Measurements from ENCODE around the gene BRMS1L. TPM values are rescaled to one million over a fixed set of nuclear protein-coding genes. Genes with fewer than 3 reads are reported as not detected.

The BRMS1L gene
- total RNA-seq, 1 donor from 2014 or later: 14.3 TPM

- no peak overlapping the region for H3K4me2 ChIP-seq
- no peak overlapping the region for H3K9ac ChIP-seq
- peaks cover 17% of the 10 kb centered on the region for H3K4me1 Mint-ChIP-seq
- no peaks in the 10 kb centered on the region for H4K20me1 ChIP-seq (ENCODE audit: low read depth)
- H3K27me3 ChIP-seq: no peaks in the 10 kb centered on the region
- H3K9me3 ChIP-seq (ENCODE audit: low read depth): no peaks in the 10 kb centered on the region
- peaks cover 14% of the 10 kb centered on the region for H3K9me3 Mint-ChIP-seq
- peaks cover 12% of the 10 kb centered on the region for H3F3A ChIP-seq (ENCODE audit: low read depth)
- H3K27ac Mint-ChIP-seq: no peak overlapping the region
- peaks cover 10% of the 10 kb centered on the region for H3K79me2 ChIP-seq (ENCODE audit: low read depth)
- H3K36me3 ChIP-seq: peaks cover 8% of the 10 kb centered on the region
- no peaks in the 10 kb centered on the region for H3K27me3 Mint-ChIP-seq (ENCODE audit: insufficient read depth, low read depth)
- no peak overlapping the region for H3K4me3 Mint-ChIP-seq
- no peak overlapping the region for H3K27ac ChIP-seq
- H3K4me1 ChIP-seq: peaks cover 21% of the 10 kb centered on the region
- TF ChIP-seq EZH2phosphoT487 (IDR thresholded peaks at IDR 0.05) (no peak), EZH2 (IDR thresholded peaks at IDR 0.05) (no peak), CTCF (IDR thresholded peaks at IDR 0.05) (no peak)
- H3K36me3 Mint-ChIP-seq: peaks cover 17% of the 10 kb centered on the region
- no peak for DNase-seq (ENCODE audit: low spot score)
- no peak overlapping the region for H3K4me3 ChIP-seq
- no peak overlapping the region for H2AFZ ChIP-seq (replicated peaks)
These were observed 29.8 kb downstream of the BRMS1L start for GRCh38 chr14:35855876-35856481.

- H3K27ac ChIP-seq: no peak overlapping the region
- no peaks in the 10 kb centered on the region for H3K27me3 ChIP-seq
- no peaks in the 10 kb centered on the region for H3K9me3 Mint-ChIP-seq
- no peak overlapping the region for H2AFZ ChIP-seq (replicated peaks)
- H3K4me3 ChIP-seq: no peak overlapping the region
- no peak for DNase-seq (ENCODE audit: low spot score)
- peaks cover 26% of the 10 kb centered on the region for H3K4me1 ChIP-seq
- H3K79me2 ChIP-seq (ENCODE audit: low read depth): peaks cover 6% of the 10 kb centered on the region
- H3K36me3 Mint-ChIP-seq: peaks cover 5% of the 10 kb centered on the region
- H3K4me1 Mint-ChIP-seq: peaks cover 21% of the 10 kb centered on the region
- no peaks in the 10 kb centered on the region for H4K20me1 ChIP-seq (ENCODE audit: low read depth)
- no peaks in the 10 kb centered on the region for H3K27me3 Mint-ChIP-seq (ENCODE audit: insufficient read depth, low read depth)
- no peak overlapping the region for H3K27ac Mint-ChIP-seq
- peaks cover 12% of the 10 kb centered on the region for H3F3A ChIP-seq (ENCODE audit: low read depth)
- H3K9ac ChIP-seq: no peak overlapping the region
- H3K36me3 ChIP-seq: peaks cover 4% of the 10 kb centered on the region
- no peak overlapping the region for H3K4me2 ChIP-seq
- TF ChIP-seq CTCF (IDR thresholded peaks at IDR 0.05): no peak
- no peak for TF ChIP-seq EZH2phosphoT487 (IDR thresholded peaks at IDR 0.05)
- no peak for TF ChIP-seq EZH2 (IDR thresholded peaks at IDR 0.05)
- no peaks in the 10 kb centered on the region for H3K9me3 ChIP-seq (ENCODE audit: low read depth)
- H3K4me3 Mint-ChIP-seq: no peak overlapping the region
These were observed 32.5 kb downstream of the BRMS1L start for GRCh38 chr14:35858521-35859209.

- H3K9me3 ChIP-seq (ENCODE audit: low read depth): no peaks in the 10 kb centered on the region
- DNase-seq (ENCODE audit: low spot score): no peak
- no peak overlapping the region for H3K27ac ChIP-seq
- peaks cover 12% of the 10 kb centered on the region for H3F3A ChIP-seq (ENCODE audit: low read depth)
- H3K79me2 ChIP-seq (ENCODE audit: low read depth): no peaks in the 10 kb centered on the region
- H2AFZ ChIP-seq (replicated peaks): no peak overlapping the region
- peaks cover 16% of the 10 kb centered on the region for H3K4me1 ChIP-seq
- peaks cover 20% of the 10 kb centered on the region for H3K36me3 ChIP-seq
- H3K4me1 Mint-ChIP-seq: peaks cover 14% of the 10 kb centered on the region
- no peaks in the 10 kb centered on the region for H3K27me3 ChIP-seq
- H3K4me2 ChIP-seq: no peak overlapping the region
- no peak overlapping the region for H3K9ac ChIP-seq
- H3K27ac Mint-ChIP-seq: no peak overlapping the region
- H3K27me3 Mint-ChIP-seq (ENCODE audit: insufficient read depth, low read depth): no peaks in the 10 kb centered on the region
- H3K9me3 Mint-ChIP-seq: no peaks in the 10 kb centered on the region
- H3K4me3 Mint-ChIP-seq: no peak overlapping the region
- TF ChIP-seq EZH2phosphoT487 (IDR thresholded peaks at IDR 0.05) (no peak), CTCF (IDR thresholded peaks at IDR 0.05) (no peak), EZH2 (IDR thresholded peaks at IDR 0.05) (no peak)
- peaks cover 11% of the 10 kb centered on the region for H3K36me3 Mint-ChIP-seq
- H4K20me1 ChIP-seq (ENCODE audit: low read depth): no peaks in the 10 kb centered on the region
- H3K4me3 ChIP-seq: no peak overlapping the region
These were observed 35.2 kb downstream of the BRMS1L start for GRCh38 chr14:35861204-35861868.

Measured in neural progenitor cell (in vitro differentiated cells).